HG03457 (cell line): ENCODE measurements around the gene MPST.

Source experiments
- ATAC-seq: cut with Tn5 transposase; IDR thresholded peaks from one replicate; pipeline ENCODE4 v1.9.1; 2021; ENCODE audit warnings: moderate number of reproducible peaks; ENCODE audit not compliant: unreplicated experiment

The MPST gene

DNA sequence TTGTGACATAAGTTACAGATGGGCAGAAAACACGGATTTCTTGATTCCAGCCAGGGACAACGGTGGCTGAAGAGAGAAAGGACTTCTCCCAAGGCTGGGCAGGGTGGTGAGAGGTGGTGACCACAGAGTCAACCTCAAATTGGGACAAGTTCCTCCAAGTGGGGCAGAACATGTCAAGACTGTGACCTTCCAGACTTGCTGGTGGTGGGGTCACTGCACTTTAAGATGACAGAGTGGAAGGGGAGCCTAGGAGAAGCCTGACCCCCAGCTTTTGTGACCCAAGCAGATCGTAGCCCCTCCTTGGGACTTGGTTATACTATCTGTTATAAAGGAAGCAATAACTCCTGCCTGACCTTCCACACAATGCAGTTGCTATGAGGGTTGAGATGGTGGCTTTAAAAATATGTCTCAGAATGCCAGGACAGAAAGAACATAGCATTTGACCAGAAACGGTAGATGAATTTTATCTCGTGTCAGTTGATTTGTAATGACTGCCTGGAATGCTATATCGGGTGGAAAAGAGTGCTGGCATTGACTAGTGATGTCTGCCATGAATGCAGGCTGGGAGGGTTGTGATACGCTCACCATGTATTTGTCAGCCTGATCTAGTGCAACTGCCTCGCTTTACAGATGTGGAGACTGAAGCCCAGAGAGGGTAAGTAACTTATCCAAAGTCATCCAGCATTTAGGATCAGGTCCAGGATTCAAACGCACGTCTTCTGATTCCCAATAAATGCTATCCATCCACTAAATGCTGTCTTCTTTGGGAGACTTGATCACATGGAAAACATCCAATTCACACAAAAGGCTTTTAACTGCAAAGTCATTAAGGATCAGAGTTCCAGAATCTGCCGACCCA lies 18.6 kb upstream of the MPST start:
- no peak for ATAC-seq

DNA sequence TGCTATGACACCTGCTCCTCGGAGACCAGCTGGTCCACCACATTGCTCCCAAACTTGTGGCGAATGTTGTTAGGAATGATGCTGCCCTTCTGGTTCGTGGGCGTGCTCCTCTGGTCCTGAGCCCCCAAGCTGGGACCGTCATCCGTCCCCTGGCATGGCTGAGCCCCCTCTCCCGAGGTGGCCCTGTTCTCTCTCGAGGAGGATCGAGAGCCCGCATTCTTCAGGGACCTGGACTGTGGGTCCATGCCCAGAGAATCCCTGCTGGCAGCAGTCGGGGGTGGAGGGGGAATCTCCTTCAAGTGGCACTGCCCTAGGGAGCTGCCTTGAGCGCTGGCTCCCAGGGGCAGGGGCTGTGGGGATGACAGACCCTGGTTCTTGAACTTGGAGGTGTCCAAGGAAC lies 17.7 kb upstream of the MPST start:
- ATAC-seq = no peak

DNA sequence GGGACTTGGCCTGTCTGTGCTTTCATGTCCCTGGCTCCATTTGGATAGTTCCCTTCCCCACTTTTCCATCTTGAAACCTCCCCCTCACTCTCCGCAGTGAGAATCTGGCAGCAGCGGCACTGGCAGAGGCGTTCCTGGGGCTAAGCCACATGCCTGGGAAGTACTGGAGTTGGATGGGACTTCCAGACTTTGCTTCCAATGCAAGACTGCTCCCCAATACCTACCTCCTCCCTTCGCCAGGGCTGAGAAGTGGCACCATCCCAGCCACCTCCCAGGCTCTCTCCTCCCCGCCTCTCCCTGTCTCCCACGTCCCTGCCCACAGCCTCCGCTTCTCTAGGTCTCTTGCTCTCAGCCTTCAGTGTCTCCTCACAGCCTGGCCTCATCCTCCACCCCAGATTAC lies 16.9 kb upstream of the MPST start:
- ATAC-seq = no peak

DNA sequence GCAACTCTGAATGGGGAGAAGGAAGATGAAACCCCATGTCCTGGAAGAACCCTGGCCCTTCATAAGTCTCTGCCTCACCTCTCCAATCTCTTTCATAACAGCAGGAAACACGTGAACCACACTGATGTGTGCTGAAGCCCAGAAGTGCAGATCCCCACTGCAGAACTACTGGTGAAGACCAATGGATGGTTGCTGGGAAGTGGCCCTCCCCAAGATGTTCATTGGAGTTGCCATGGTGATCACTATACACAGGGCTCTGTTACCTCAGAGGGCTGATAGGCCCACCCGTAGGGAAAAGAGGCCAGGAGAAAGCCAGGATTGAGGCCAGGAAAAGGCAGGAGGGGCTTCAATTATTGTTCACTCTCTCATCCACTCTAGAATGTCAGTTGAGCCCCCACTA lies 11.9 kb upstream of the MPST start:
- ATAC-seq = no peak

DNA sequence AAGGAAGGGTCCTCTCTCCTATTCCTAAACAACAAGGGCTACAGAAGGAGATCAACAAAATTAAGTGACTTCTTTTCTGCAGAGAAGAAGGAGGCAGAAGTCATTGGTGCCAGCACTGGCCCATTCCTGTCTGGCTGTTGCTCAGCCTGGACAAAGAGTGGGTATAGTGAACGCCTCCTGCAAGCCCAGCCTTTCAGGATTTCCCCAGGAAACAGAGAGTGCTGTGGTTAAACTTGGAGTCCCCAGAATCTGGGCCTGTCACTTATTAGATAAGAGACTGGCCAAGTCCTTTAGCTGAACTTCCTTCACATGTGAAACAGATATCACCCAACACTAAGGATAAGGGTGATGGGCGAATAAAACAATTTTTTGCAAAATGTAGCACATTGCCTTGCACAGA lies 11.2 kb upstream of the MPST start:
- no peak for ATAC-seq

DNA sequence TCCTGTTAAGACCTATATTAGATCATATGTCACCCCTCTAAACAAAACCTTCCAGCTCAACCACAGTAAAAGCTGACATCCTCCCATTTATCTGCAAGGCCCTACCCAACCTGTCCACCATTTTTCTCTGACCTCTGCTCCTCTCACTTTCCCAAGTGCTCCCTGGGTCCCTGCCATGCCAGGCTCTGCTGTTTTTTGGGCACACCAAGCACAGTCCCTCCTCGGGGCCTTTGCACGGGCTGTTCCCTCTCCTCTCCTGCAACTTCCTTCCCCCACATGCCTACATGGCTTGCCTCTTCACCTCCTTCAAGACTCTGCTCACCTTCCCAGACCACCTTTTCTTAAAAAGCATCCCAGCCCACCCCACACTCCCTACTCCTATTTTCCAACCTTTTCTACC lies 10.1 kb upstream of the MPST start:
- no peak for ATAC-seq

DNA sequence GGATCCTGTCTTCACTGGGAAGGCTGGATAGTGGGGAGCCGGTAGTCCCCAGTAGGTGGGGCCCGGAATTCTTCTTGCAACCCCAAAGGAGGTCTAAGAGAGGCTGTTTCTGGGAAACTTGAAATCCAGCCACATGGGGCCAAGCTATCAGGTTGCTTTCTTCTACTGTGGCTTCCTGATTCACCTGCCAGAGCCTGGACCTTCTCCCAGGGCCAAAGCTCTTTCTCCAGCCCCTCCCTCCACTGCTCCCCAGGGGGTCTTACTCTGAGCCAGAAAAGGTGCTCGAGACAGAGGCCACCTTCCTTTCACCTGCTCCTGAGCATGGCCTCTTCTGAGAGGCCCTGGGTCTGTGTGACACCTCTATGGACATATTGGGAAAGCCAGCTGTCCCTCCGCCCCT lies 9.4 kb upstream of the MPST start:
- no peak for ATAC-seq

DNA sequence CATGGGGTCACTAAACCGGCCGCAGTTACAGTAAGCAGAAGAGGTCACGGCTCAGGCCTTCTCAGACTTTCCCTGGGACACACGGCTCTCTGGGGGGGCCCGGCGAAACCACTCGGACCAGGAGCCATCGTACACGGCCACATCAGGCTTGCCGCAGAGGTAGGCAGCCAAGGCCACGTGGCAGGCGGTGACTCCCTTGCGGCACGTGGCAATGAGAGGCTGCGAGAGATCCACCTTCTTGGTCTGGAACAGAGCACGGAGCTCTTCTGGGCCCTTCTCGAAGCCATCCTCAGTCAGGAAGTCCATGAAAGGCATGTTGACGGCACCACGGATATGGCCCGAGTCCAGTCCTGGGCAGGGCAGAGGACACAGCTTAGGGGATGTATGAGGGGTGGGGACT lies 8.6 kb upstream of the MPST start:
- no peak for ATAC-seq

DNA sequence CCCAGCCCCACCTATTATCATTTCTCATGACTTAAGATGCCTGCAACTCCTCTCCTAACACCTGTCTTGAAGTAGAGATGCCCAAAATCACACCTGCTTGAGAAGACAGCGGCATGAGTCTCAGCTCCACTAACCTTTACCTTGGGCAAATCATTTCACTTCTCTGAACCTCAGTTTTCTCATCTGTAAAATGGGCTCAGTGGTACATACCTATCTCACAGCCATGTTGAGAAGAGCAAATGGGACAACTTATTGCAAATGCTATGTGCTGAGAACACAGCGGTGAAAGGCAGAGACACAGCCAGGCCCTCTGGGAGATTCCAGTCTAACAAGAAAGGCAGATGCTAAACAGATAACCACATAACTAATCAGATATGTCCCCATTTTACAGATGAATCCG lies 8.1 kb upstream of the MPST start:
- ATAC-seq = no peak

DNA sequence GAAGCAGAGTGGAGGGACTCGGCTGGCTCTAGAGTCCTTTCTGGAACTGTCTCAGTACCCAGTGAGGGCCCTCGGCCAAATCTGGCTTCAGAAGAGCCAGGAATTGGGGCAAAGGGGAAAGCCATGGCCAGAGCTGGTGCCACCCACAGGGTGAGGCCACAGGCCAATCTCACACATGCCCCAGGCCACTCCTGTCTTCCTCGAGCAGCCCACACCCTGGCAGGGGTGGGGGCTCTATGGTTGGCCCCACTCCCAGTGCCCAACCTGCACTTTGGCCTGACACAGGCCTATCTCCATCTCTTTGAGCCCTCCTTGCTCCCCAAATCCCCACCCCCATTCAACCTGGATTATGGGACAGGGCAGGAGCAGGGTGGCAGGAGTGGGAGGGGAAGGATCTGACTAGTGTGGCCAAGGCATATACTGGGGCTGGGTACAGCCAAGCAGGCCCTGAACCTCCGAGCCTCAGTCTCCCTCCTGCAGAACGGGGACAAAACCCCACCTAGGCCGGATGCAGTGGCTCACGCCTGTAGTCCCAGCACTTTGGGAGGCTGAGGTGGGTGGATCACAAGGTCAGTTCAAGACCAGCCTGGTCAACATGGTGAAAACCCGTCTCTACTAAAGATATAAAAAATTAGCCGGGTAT lies 7.2 kb upstream of the MPST start:
- ATAC-seq = no peak

DNA sequence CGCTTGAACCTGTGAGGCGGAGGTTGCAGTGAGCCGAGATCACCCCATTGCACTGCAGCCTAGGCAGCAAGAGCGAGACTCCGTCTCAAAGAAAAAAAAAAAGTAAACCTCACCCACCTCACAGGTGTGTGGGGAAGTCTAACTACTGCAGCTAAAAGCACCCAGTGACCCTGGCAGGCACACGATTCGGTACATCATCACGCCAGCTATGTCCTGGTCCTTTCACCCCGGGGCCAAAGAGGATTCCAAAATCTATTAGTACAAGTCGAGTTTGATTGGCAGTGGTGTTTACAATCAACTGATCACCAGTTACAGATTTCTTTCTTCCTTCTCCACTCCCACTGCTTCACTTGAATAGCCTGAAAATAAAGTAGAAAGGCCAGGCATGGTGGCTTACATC lies 6.6 kb upstream of the MPST start:
- no peak for ATAC-seq

DNA sequence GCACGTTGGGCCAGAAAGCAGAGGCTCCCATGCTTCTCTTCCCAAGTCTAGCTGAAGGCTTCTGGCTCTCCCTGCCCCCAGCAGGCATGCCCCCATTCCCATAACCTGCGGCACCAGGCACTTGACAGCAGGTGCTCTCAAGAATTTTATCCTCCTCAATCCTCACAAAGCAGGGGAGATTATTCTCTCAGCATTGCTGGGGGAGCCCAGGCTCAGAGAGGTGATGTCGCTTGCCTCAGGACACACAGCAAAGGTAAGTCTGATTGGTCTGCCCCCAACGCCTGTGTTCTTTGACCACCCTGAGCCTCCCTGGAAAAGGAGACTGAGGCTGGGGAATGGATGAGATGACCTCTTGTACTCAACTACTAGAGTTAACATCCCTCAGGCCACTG lies 5.1 kb upstream of the MPST start:
- no peak for ATAC-seq

DNA sequence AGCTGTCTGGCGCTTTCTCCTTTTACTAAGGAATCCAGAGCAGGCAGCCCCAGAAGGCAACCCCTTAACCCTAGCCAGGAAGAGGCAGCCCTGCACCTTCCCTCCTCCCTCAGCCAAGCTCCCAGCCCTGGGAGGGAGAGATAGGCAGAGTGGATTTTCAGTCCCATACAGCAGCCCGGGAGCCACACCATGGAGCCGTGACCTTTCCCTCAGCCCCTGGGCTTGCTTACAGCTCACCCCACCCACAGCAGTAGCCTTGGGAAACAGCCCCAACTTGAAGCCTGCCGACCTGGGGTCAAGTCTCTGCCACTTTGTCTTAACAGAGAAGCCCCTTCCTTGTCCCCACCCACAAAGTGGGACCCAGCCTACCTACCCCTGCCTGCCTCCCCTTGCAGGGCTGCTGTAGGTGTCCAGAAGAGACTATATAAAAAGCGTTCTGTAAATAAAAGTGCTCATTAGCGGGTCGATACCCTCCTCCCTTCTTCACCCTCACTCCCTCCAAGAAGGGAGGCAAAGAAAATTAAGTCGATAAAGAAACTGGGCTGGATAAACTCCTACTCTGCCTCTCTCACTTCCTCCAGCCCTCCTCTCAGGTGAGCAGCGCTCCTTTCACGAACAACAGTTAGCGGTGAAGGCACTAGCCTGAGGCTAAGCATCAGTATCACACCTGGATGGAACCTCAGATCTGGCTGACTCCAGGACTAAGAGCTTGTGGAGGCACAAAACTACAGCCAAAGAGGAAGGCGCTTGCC lies 4.5 kb upstream of the MPST start:
- ATAC-seq = no peak

DNA sequence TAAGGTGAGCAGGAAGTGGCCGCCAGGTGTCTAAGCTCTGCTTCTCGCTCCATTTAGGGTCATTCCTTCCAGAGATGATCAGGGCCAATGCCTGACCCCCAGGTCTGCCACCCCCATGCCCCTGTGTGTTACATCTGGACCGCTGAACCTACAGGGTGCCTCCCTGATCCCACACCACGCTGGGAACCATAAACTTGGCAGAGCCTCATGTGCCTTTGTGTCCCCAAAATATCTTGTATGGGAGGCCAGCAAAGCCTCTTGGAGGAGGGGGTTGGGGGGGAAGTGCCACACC lies 4.0 kb upstream of the MPST start:
- no peak for ATAC-seq

DNA sequence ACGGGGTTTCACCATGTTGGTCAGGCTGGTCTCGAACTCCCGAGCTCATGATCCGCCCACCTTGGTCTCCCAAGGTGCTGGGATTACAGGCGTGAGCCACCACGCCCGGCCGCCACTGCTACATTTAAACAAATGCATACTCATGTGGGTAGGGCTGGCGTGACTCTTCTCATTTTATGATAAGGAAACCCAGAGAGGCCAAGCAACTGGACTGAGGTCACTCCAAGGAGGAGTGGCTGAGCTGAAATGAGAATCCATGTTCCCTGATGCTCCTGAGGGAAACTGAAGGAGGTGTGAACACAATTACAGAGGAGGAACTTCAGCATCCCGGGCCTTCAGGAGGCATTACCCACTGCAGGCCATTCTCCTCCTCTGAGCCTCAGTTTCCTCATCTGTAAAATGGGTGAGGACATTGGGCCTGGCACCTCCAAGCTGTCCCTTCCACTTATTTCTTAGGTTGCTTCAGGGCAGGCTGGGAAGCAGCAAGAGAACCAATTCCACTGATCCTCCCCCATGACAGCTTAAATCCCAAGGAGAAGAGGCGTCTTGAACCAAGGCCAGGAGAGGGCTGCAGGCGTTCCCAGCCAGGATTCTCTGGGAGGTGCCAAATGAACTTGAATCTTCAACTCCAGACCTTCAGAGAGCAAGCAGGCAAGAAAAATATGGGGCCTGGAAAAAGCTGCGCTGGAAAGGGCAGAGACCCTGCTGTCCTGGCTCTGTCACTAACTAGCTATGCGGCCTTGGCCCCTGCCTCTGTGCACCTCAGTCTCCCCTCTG lies 3.2 kb upstream of the MPST start:
- no peak for ATAC-seq

DNA sequence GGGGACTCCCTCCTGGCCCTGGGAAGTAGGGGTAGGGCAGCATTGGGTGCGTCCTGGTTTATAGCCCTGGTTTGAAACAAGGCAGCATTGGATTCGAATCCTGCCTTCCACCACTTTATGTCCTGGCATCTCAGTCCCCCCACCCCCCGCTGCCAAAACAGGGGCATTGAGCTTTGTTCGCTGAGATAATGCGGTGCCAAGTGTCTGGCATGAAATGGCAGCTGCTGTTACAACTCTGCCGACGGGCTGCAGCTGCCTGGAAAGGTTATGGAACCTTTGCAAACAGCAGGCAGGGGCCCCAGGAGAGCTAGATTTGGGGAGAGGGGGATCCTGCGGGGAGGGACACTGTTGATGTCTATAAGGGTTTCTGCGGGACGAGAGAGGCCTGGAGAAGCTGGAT lies 2.2 kb upstream of the MPST start:
- no peak for ATAC-seq

DNA sequence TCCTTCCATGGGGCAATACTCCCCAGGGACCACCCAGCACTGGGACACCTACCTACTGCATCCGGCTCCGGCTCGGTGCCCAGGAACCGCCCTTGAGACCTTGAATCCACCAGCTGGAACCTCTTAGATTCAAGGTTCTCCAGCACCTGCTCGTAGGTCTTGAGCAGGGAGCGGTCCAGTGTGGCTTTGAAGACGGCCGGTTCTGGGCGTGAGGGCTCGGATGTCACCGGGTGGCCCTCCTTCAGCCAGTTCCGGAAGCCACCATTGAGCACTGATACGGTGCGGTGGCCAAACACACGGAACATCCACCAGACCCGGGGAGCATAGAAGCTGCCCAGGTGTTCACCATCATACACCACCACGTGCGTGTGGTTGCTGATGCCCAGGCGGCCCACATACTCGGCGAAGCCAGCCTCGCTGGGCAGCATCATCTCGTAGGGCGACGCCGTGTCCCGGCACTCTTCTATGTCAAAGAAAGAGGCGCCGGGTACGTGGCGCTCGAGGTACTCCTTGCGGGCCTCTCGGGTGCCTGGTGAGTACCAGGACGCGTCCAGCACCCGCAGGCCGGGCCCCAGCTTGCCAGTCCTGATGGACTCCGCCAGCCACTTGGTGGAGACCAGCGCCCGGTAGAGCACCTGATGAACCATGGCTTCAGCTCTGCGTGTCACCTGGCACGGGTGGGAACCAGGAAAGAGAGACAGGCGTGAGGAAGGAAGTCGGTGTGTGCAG lies 1.3 kb upstream of the MPST start:
- ATAC-seq = no peak

DNA sequence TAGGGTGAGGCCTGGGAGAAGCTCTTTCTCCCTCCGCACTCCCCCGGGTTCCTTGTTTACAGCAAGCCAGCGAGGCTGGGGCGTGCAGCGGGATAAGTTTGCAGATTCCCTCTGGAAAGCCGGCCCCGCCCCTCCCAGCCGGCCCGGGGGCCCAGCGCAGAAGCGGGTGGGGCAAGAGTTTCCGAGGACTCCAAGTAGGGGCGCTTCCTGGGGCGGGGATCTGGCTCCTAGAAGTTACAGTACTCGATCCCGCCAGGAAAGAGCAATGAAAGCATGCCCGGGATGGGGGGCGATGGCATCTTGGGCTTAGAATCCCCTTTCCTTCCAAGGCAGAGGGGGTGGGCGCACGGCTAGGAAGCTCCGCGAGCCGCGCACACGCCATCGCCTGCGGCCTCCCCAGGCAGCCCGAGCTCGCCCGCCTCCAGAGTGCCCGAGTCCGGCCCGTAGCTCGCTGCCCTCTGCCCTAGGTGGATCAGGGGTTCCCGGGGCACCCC lies 680 bp upstream of the MPST start:
- ATAC-seq = no peak

DNA sequence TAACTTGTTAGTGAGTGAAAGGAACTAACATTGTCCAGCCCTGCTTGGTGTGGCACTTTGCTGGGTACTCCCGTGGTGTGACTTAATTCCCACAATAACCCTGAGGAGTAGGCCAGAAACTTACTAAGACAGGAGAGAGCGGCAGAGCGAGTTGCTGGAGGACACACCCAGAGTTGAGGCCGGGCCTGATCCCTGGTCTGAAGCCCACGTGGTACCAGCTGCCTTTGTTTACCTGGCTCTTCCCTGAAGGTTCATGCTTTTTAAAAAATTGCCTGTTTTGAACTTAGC lies 594 bp downstream of the MPST start:
- no peak for ATAC-seq

DNA sequence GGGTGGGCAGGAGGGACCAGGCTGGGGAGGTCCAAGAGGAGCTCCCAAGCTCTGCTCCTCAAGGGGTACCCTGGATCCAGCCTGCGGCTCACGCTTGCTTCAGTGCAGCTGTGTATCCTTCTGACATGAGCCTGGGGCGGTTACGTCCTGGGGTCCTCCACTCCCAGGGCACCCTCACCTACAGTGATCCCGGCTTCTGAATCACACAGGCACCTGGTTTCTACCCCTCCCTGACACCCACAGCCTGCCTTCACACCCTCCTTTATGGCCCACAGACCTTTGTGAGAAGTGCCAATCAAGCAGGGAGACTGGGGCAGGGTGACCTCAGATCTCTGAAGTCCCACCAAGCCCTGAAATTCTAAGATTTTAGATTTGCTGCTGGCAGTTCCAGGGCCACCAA lies 1.5 kb downstream of the MPST start:
- no peak for ATAC-seq
